GM12892 (cell line): ENCODE results near the gene RAPGEF1.

Experiments
- DNase-seq: peaks from one replicate; pipeline ENCODE4 v3.0.0; 2011; ENCODE audit not compliant: insufficient read length
- FAIRE-seq: peaks from 2 replicates; lab custom pipeline; 2011; peaks lifted over from hg19 to GRCh38; lab: Jason Lieb, UNC
- POLR2A ChIP-seq: IDR thresholded peaks from 2 replicates; pipeline ENCODE4 v1.6.1; 2011; ENCODE audit warnings: low read depth, low read length, control low read depth
- POLR2AphosphoS5 ChIP-seq: IDR thresholded peaks from 2 replicates; pipeline ENCODE4 v1.6.1; 2011; ENCODE audit warnings: low read depth, low read length, control low read depth
- TAF1 ChIP-seq: IDR thresholded peaks from 2 replicates; pipeline ENCODE4 v1.6.1; 2011; ENCODE audit warnings: low read depth, mild to moderate bottlenecking, control low read depth, low read length, borderline replicate concordance

The RAPGEF1 gene

DNA sequence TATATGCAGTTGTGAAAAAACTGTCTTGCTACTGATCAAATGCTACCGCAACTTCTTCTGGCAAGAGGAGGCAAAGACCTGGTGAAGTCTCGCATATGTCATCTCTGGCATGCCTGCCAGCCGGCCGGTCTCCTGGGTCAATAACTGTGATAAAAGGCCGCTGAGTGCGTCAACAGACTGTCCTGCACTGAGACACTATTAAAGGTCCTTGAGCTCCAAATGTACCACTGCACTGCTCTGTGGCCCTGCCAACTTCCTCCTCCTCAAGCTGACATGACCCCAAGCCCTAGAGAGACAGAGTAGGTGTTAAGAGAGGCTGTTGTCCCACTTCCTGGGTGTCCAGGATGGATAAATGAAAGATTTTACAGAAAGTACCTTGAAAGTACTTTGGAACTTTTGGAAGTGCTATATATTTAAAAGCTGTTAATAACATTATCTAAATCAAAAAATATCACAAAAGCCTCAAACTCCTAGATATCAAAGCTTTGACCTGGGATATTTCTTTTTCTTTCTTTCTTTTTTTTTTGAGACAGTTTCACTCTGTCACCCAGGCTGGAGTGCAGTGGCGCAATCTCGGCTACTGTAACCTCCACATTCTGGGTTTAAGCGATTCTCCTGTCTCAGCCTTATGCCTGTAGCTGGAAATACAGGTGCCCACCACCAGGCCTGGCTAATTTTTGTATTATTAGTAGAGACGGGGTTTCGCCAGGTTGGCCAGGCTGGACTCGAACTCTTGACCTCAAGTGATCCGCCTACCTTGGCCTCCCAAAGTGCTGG is 31.5 kb downstream of the RAPGEF1 start:
- no peak for DNase-seq
- TF ChIP-seq POLR2A, result no peak
- TF ChIP-seq POLR2AphosphoS5, result no peak
- TF ChIP-seq TAF1, result no peak
- FAIRE-seq, result peak; percentile 30

DNA sequence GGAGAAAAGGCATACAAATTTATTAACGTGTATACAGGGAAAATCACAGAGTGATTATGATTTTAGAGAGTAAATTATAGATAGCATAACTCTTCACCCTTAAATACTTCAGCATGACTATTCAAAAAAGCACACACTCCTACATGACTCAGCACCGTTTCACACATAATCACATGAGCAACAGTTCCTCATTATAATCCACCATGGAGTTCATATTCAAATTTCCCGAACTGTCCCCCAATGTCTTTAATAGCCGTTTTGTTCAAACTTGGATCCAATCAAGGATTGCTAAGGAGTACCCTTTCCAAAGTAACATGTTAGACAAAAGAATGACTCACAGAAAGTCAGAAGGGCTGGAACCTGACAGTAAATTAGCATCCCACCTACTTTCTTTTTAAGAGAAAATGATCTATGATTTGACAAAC is 32.1 kb downstream of the RAPGEF1 start:
- DNase-seq (no peak), FAIRE-seq (peak; percentile 17)
- TF ChIP-seq POLR2A (no peak), POLR2AphosphoS5 (no peak), TAF1 (no peak)

DNA sequence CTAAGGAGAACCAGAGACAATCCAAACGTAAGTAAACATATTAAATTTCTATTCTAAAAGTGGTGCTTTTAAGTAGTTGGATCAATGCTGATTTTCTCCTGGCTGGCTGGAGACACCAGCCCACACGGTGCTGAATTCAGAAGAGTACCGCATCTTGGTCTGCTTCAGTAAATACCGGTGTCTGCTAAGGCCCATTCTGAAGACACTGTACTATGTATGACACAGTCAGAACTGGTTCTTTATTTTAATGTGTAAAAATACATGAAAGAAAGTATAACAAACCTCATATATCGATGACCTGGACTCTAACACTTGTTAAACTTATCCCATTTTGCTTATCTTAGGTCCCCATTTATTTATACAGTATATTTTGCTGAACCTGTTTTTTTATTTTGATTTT is 32.8 kb downstream of the RAPGEF1 start:
- TF ChIP-seq POLR2A (no peak), POLR2AphosphoS5 (no peak), TAF1 (no peak)
- no peak for FAIRE-seq
- no peak for DNase-seq

DNA sequence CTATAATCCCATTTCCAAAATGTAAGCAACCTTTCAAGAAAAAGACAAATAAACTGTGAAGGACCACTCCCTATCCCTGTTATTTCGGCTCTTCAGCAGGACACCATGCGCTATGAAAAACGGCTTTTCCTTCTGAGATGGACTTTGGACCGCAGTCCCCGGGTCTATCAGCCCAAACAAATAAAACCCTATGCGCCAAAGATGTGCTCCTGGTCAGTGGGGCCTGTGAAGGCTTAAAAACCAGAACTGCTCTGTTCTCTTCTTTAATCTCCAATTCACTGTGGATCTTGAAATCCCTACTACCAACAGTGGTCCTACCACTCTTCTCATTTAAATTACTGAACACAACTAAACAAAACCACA is 33.3 kb downstream of the RAPGEF1 start:
- no peak for FAIRE-seq

DNA sequence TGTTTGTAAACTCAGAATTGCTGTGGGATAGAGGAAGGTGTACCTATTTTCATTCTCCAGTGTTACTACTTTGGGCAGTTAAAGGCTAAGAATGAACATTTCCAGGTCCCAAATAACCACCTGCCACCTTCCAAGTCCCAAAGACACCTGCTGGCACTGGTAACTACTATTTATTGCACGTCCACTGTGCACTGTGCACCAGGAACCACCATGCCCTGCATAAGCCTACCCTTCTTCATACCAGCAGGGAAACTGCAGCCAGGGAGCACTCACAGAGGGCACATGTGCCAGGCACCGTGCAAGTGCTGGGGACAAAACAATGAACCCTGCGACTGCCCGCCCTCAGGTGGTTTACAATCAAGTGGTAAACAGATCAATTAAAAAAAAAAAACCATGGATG is 34.9 kb downstream of the RAPGEF1 start:
- FAIRE-seq (no peak), DNase-seq (no peak)
- TF ChIP-seq POLR2AphosphoS5, result no peak
- no peak for TF ChIP-seq POLR2A
- no peak for TF ChIP-seq TAF1

More for the DNA sequence above, 33.3 kb downstream of the RAPGEF1 start:
- TF ChIP-seq POLR2AphosphoS5 (no peak), POLR2A (no peak), TAF1 (no peak)
- DNase-seq, result no peak

DNA sequence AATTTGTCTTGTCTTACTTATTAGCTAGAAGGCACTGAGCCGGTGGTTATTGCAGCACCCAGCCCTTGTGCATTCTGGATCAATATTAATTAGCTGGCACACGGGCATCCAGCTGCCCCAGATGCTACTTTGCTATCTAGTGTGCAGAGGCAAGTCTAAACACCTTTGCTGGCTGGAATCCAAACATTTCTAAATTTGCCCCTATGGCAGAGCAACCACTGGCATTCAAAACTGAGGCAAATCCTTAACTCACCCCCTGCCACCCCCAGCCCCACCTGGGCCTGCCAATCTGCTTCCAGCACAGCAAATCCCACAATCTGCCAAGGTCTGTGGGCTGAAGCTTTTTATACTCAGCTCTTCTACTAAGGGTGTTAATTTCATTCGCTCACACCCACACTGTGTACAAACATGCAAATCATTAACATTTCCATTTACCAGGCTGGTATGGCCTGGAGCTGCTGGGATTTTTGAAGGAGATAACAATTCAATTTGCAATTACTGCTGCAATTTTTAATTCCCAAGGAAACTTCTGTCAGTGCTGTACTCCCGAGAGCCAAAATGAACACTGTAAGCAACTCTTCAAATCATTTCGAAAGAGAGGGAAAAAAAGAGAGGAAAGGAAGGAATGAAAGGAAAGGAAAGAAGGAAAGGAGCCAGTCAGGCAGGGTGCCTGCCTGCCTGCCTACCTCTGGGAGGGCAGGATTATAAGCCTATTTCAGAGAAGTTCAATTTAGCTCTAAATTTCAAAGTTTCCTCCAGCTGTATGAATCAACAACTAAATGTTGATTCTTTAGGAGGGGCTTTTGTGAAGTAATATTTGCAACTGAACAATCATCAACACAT is 35.5 kb downstream of the RAPGEF1 start:
- no peak for FAIRE-seq
- TF ChIP-seq POLR2A, result no peak
- TF ChIP-seq TAF1, result no peak
- no peak for TF ChIP-seq POLR2AphosphoS5
- DNase-seq, result no peak

DNA sequence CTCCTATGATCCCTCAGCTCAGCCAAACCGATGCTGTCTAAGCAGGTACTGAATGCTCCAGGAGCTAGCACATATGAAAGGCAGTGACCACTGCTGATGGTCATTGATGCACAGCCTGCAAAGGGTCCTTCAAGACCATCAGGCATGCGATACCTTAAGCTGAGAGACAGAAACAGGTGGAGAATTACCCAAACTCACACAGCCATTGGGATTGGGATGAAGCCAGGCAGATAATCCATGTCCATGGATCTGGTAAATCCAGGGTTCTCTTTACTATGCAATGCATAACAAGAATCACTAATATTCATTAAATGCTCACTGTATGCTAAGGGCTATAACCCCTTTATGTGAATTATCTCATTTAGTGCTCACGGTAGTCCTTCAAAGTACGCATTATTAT is 36.2 kb downstream of the RAPGEF1 start:
- FAIRE-seq (no peak), DNase-seq (no peak)
- TF ChIP-seq TAF1 (no peak), POLR2A (no peak), POLR2AphosphoS5 (no peak)

DNA sequence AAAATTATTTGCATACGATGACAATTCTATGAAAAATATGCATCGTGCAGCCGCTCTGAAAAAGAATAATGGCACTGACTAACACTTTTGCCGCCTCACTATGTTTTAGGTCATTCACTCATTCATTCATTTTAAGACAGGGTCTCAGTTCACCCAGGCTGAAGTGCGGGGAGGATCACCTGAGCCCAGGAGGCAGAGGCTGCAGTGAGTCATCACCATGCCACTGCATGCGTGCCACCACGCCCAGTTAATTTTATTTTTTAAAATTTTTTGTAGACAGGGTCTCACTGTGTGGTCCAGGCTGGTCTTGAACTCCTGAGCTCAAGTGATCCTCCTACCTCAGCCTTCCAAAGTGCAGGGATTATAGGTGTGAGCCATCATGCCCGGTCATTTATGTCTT is 37.0 kb downstream of the RAPGEF1 start:
- no peak for TF ChIP-seq POLR2A
- TF ChIP-seq POLR2AphosphoS5, result no peak
- no peak for TF ChIP-seq TAF1
- DNase-seq, result no peak
- FAIRE-seq, result no peak

DNA sequence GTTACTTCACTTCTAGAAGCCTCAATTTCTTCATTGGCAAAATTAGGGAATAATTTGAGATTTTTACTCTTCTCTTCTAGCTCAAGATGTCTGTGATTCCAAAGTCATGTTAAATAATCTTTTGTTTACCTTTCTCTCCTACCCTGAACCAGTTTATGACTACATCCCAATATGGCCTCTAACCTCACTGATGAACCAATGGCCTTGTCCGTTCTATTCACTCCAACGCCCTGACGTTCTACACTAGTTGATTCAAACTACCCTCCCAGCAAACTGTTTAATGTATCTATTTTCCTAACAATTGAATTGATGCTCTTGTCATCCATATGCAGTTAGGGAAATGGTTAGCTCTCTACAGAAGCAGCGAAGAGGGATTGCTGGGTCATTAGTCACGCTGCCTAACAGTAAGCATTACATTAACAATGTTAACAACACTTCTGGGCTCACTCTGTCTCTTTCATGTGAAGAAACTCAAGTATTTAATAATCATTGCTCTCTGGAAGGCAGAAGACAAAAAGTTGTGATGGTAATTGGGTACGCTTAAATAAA is 38.0 kb downstream of the RAPGEF1 start:
- TF ChIP-seq TAF1 (no peak), POLR2A (no peak), POLR2AphosphoS5 (no peak)
- no peak for FAIRE-seq
- no peak for DNase-seq

DNA sequence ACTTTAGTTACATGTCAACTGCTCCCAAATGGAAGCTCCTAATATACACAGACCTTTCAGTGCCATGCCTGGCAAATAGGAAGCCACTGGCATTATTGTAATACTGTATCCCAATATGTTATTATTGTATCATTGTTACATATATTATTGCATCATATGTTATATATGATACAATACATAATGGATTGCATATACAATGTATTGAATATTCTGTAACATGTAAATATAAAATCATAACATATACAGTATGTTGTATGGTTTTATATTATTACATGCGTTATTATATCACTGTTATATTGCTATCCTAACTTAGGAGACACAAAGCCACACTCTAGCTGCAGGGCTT is 38.5 kb downstream of the RAPGEF1 start:
- no peak for FAIRE-seq

DNA sequence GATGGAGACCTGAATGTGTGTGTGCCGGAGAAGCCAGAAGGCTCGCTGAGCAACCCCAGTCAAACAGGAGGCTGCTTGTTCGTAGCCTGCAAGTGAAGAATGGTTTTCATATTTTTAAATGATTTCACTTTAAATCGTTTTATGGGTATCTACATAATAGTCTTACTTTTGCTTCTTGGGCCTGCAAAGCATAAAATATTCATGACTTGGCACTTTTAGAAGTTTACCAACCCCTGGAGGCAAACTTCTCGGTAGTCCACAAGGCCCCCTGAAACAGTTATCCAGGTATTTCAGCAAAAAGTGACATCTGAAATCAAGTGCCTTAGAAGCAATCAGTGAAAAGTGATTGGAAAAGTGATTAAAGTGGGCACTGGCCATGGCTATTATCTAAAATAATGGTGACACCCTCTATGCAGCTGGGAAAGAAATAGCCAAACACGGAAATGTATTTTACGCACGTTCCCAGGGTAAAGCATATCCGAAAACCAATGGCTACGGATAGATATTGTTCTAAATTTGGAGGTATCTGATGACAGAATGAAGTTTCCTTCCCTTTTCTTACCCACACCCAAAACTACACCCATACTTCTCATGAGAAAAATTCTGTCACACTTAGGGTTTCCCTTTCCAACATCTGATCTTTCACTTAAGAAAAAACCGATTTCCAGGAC is 39.0 kb downstream of the RAPGEF1 start:
- FAIRE-seq (no peak), DNase-seq (no peak)
- TF ChIP-seq POLR2A (no peak), POLR2AphosphoS5 (no peak), TAF1 (no peak)

More for the DNA sequence above, 38.5 kb downstream of the RAPGEF1 start:
- no peak for DNase-seq
- TF ChIP-seq POLR2AphosphoS5 (no peak), TAF1 (no peak), POLR2A (no peak)

DNA sequence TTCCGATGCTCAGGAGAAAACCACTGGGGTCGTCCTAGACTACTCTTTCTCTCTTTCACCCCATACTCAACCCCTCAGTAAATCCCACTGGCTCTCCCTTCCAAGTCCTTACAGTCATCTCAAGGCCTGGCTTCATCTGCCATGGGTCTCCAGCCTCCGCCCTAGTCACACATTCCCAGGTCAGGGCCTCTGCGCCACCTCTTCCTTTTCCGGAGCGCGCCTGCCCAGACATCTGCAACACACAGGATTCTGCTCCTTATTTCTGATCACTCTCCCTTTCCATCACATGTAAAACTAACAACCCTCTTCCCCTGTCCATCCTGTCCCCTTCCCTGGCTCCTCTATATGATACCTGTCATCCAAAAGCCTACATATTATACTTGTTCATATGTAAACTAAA is 39.8 kb downstream of the RAPGEF1 start:
- TF ChIP-seq TAF1, result no peak
- no peak for TF ChIP-seq POLR2AphosphoS5
- TF ChIP-seq POLR2A, result no peak
- FAIRE-seq (no peak), DNase-seq (no peak)

DNA sequence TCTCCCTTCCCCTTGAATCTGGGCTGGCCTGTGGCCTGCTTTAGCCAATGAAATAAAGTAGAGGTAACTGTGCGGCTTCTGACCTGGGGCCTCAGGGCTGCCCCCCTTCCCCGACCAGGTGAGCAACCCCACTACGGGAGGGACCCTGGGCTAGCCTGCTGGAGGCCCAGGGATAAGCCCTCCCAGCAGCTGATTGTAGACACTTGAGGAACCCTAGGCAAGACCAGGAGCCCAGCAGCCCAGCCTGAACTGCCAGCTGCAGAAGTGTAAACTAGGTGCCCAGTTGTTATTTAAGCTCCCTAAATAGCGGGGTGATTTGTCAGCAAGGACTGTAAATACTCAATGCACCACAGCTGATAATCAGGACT is 41.3 kb downstream of the RAPGEF1 start:
- FAIRE-seq (no peak), DNase-seq (no peak)
- no peak for TF ChIP-seq POLR2AphosphoS5
- no peak for TF ChIP-seq POLR2A
